HEK293T (cell line): ENCODE results near the gene STPG1.

Source experiments
- CTCF ChIA-PET: fragments of 350-600 bp; formaldehyde crosslinking; extraction: SDS; loops from one replicate; lab custom pipeline; 2021; ENCODE audit warnings: antibody characterized with exemption, inconsistent platforms; lab: Yijun Ruan, JAX
- POLR2A ChIA-PET: fragments of 350-600 bp; formaldehyde crosslinking; extraction: SDS; loops from one replicate; lab custom pipeline; 2020; ENCODE audit warnings: antibody characterized with exemption, inconsistent platforms; lab: Yijun Ruan, JAX
- DNase-seq: peaks from one replicate; pipeline ENCODE4 v3.0.0; 2012; ENCODE audit warnings: mixed read lengths; ENCODE audit errors: extremely low spot score
- ARNT ChIP-seq: fragments of 450-650 bp; IDR thresholded peaks from 2 replicates; pipeline ENCODE4 v1.6.1; 2017; ENCODE audit warnings: mild to moderate bottlenecking
- BHLHE40 ChIP-seq: fragments of 450-650 bp; IDR thresholded peaks from 2 replicates; pipeline ENCODE4 v1.6.1; 2016; ENCODE audit warnings: mild to moderate bottlenecking, moderate library complexity, borderline replicate concordance
- CTBP1 ChIP-seq: fragments of 450-650 bp; IDR thresholded peaks from 2 replicates; pipeline ENCODE4 v1.6.1; 2016; ENCODE audit warnings: borderline replicate concordance
- ELF4 ChIP-seq: fragments of 450-650 bp; IDR thresholded peaks from 2 replicates; pipeline ENCODE4 v1.6.1; 2017; ENCODE audit warnings: antibody characterized with exemption
- FOXA1 ChIP-seq: fragments of 450-650 bp; IDR thresholded peaks from 2 replicates; pipeline ENCODE4 v1.6.1; 2016; ENCODE audit warnings: mild to moderate bottlenecking
- FOXK2 ChIP-seq: fragments of 450-650 bp; IDR thresholded peaks from 2 replicates; pipeline ENCODE4 v1.6.1; 2016; ENCODE audit warnings: mild to moderate bottlenecking
- FOXM1 ChIP-seq: fragments of 450-650 bp; IDR thresholded peaks from 2 replicates; pipeline ENCODE4 v1.6.1; 2017; ENCODE audit warnings: mild to moderate bottlenecking, borderline replicate concordance
- HDGF ChIP-seq: fragments of 450-650 bp; IDR thresholded peaks from 2 replicates; pipeline ENCODE4 v1.6.1; 2017; ENCODE audit warnings: antibody characterized with exemption, borderline replicate concordance
- L3MBTL2 ChIP-seq: fragments of 450-650 bp; conservative IDR thresholded peaks from 2 replicates; pipeline ENCODE4 v1.6.1; 2016; ENCODE audit warnings: mild to moderate bottlenecking
- LEF1 ChIP-seq: fragments of 450-650 bp; IDR thresholded peaks from 2 replicates; pipeline ENCODE4 v1.6.1; 2017; ENCODE audit warnings: mild to moderate bottlenecking, borderline replicate concordance
- NFRKB ChIP-seq: fragments of 450-650 bp; IDR thresholded peaks from 2 replicates; pipeline ENCODE4 v1.6.1; 2016; ENCODE audit warnings: mild to moderate bottlenecking, moderate library complexity
- PKNOX1 ChIP-seq: fragments of 450-650 bp; IDR thresholded peaks from 2 replicates; pipeline ENCODE4 v1.6.1; 2016
- SP1 ChIP-seq: fragments of 450-650 bp; IDR thresholded peaks from 2 replicates; pipeline ENCODE4 v1.6.1; 2017
- SUZ12 ChIP-seq: fragments of 450-650 bp; IDR thresholded peaks from 2 replicates; pipeline ENCODE4 v1.6.1; 2016; ENCODE audit warnings: mild to moderate bottlenecking
- TARDBP ChIP-seq: fragments of 450-650 bp; IDR thresholded peaks from 2 replicates; pipeline ENCODE4 v1.6.1; 2016
- ZNF384 ChIP-seq: fragments of 450-650 bp; IDR thresholded peaks from 2 replicates; pipeline ENCODE4 v1.6.1; 2016

STPG1 gene

GRCh38 chr1:24410750-24411149 lies 2.8 kb downstream of the STPG1 start:
- POLR2A ChIA-PET: no interaction called here
- CTCF ChIA-PET: interaction anchor here (0.5 to 1.0 kb wide), 2 partner anchors 20 to 106 kb away, joined by 3 read pairs; no protein-coding TSS in a partner anchor
- no peak for TF ChIP-seq LEF1
- no peak for TF ChIP-seq HDGF
- TF ChIP-seq L3MBTL2: no peak
- no peak for TF ChIP-seq ARNT
- DNase-seq: no peak

DNA sequence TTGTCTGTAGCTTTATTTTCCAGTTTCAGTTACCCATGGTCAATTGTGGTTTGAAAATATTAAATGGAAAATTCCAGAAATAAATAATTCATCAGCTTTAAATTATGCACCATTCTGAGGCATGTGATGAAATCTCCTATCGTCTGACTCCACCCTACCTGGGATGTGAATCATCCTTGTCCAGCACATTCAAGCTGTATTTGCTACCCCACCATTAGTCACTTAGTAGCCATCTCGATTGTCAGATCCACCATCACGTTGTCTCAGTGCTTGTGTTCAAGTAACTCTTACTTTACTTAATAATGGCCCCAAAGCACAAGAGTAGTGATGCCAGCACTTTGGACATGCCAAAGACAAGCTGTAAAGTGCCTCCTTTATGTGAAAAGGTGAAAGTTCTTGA lies 4.0 kb downstream of the STPG1 start:
- no peak for TF ChIP-seq SUZ12
- POLR2A ChIA-PET: interaction anchor here (1.0 kb wide), 1 partner anchor 10 kb away, joined by 3 read pairs; no protein-coding TSS in a partner anchor
- no peak for DNase-seq
- CTCF ChIA-PET: interaction anchor here (0.6 to 1.4 kb wide), 3 partner anchors 10 to 461 kb away, joined by 3 to 5 read pairs (median 4); no protein-coding TSS in a partner anchor

DNA sequence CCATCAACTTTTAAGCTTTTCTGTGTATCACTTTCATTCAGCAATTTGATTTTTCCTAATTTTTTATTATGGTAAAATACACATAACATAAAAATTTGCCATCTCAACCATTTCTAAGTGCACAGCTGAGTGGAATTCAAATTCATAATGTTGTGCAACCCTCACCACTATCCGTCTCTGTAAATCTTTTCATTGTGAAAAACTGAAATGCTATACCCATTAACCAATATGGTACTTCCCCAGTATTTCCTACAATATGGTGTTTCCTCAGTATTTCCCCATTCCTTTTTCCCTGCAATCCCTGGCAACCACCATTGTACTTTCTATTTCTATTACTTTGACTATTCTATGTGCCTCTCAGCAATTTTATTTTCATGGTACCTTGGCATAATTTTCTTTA lies 6.8 kb downstream of the STPG1 start:
- TF ChIP-seq SP1: no peak
- no peak for TF ChIP-seq TARDBP
- TF ChIP-seq ZNF384: no peak
- no peak for TF ChIP-seq ELF4
- TF ChIP-seq ARNT: no peak
- no peak for TF ChIP-seq SUZ12
- no peak for TF ChIP-seq PKNOX1
- TF ChIP-seq CTBP1: no peak
- no peak for TF ChIP-seq BHLHE40
- no peak for TF ChIP-seq L3MBTL2
- TF ChIP-seq FOXA1: no peak
- no peak for TF ChIP-seq HDGF
- no peak for TF ChIP-seq FOXM1
- TF ChIP-seq FOXK2: no peak
- TF ChIP-seq NFRKB: no peak
- no peak for TF ChIP-seq LEF1
- ChIA-PET POLR2A (no interaction called here), CTCF (interaction anchor here (0.7 kb wide), 1 partner anchor 60 kb away, joined by 3 read pairs; no protein-coding TSS in a partner anchor)
- DNase-seq: no peak

- POLR2A ChIA-PET: interaction anchor here (1.4 kb wide), 1 partner anchor 12 kb away, joined by 3 read pairs; the partner anchor contains the start of gene NIPAL3
- no peak for DNase-seq
- TF ChIP-seq FOXK2 (no peak), ELF4 (no peak), SP1 (no peak), SUZ12 (no peak), ZNF384 (no peak), NFRKB (no peak), PKNOX1 (no peak), BHLHE40 (no peak), L3MBTL2 (no peak), LEF1 (no peak), ARNT (no peak), CTBP1 (no peak), FOXM1 (no peak), HDGF (no peak)
- CTCF ChIA-PET: interaction anchor here (0.9 to 2.1 kb wide), 3 partner anchors 12 to 13 kb away, joined by 3 to 7 read pairs (median 7); partner anchors contain the start of gene NIPAL3
Measured at GRCh38 chr1:24403806-24404205, 9.8 kb downstream of the STPG1 start.

- CTCF ChIA-PET: interaction anchor here (1.2 to 1.5 kb wide), 2 partner anchors 8 to 15 kb away, joined by 4 read pairs; partner anchors contain the start of gene NIPAL3
- no peak for DNase-seq
- TF ChIP-seq NFRKB (no peak), BHLHE40 (no peak), L3MBTL2 (no peak), CTBP1 (no peak), ZNF384 (no peak), FOXK2 (no peak), FOXM1 (no peak)
- POLR2A ChIA-PET: interaction anchor here (1.1 to 1.4 kb wide), 2 partner anchors 9 to 15 kb away, joined by 3 to 4 read pairs; partner anchors contain the start of gene NIPAL3
Measured at GRCh38 chr1:24400065-24400464, 13.5 kb downstream of the STPG1 start.

DNA sequence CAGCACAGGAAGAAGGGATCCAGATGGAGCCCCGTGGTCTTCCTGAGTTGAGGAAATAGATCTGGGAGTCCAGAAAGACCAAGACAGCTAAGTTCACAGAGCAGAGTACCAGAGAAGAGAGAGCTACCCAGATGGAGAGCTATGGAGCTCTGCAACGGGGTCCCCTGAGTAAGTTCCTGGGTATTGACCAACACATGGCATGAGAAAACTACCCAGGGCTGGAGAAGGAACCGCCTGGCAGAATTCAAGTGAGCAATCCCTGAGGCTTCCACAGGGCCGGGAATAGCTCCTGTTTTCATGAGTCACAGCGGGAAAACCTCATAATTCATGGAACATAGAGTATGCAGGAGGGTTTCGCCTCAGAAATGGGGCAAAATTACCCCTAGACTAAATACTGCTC lies 19.7 kb downstream of the STPG1 start:
- POLR2A ChIA-PET: interaction anchor here (1.3 kb wide), 1 partner anchor 72 kb away, joined by 3 read pairs; no protein-coding TSS in a partner anchor
- CTCF ChIA-PET: interaction anchor here (1.3 to 5.5 kb wide), 2 partner anchors 22 to 194 kb away, joined by 4 to 169 read pairs; partner anchors contain the start of gene NIPAL3
- no peak for DNase-seq
- TF ChIP-seq FOXA1 (no peak), FOXM1 (no peak), FOXK2 (no peak), BHLHE40 (no peak), SP1 (no peak)

- CTCF ChIA-PET: interaction anchor here (0.6 to 5.5 kb wide), 10 partner anchors 22 to 256 kb away, joined by 3 to 169 read pairs (median 4); partner anchors contain the start of gene NIPAL3
- POLR2A ChIA-PET: interaction anchor here (1.3 to 1.5 kb wide), 2 partner anchors 72 to 191 kb away, joined by 3 to 5 read pairs; no protein-coding TSS in a partner anchor
- no peak for DNase-seq
- TF ChIP-seq CTBP1: no peak
- TF ChIP-seq FOXK2: no peak
- no peak for TF ChIP-seq TARDBP
- no peak for TF ChIP-seq ZNF384
- TF ChIP-seq FOXA1: no peak
- TF ChIP-seq BHLHE40: no peak
Measured at GRCh38 chr1:24392982-24393650, 20.5 kb downstream of the STPG1 start.
